Stimulated activated CD4-positive, alpha-beta T cell treated with anti-CD3 and anti-CD28 coated beads, Interleukin-15, amount 100 ng/mL, for 24 hours (primary cell): ENCODE results near the gene NTM.

Experiments
- DNase-seq: peaks from one replicate; pipeline ENCODE4 v3.0.0-alpha.2; 2020

NTM gene

GRCh38 chr11:131851964-131852755, 481.7 kb downstream of the NTM start:
- DNase-seq: no peak

GRCh38 chr11:131852757-131853156, 482.3 kb downstream of the NTM start:
- no peak for DNase-seq

DNA sequence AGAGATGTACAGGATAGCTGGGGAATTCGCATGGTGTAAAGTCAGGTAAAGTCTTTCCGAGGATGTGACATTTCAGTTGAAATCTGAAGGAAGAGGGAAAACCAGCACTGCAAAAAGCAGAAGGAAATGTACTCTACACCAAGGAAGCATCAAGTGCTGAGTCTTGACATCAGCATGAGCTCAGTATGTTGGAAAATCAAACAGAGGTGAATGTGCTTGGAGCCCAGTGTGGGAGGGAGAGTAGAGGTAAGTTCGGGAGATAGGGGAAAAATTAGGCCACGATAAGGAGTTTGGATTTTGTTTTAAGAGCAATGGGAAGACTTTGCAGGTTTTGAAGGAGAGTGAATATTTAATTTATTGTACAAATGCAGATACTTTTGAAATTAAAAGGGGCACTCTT, 484.0 kb downstream of the NTM start:
- DNase-seq: no peak

DNA sequence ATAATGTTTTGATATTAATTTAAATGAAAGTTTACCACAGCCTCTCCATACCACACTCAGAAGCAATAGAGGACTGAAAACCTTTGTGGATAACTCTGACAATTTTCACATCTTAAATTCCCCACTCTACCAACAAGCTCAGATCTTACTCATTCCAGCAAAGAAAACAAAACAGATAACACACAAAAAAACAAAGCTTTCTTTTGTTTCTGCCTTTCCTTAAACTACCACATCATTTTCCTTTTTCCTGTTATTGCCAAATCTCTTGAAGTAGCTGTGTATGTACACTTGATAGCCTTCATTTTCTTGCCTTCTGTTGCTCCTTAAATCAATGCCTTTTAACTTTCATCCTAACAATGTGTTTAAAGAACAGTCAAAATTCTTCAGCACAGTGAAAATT, 484.9 kb downstream of the NTM start:
- no peak for DNase-seq

DNA sequence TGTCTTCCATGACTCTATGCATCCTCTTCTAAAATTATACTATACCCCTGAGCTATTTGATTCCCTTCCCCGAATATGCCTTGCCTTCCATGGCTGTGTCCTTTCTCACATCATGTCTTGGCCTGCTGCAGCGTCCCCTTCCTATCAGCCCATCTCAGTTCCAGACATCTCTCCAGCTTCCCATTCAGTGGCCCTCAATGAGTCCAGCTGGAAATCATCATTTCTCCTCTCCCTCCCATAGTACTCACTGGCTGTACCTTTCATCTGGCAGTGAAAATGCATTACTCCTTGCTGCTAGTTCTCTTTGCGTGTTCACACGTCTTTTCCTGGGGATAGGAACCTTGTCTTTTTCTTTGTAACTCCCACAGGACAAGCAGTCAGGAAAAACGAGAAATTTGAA, 486.8 kb downstream of the NTM start:
- no peak for DNase-seq

DNA sequence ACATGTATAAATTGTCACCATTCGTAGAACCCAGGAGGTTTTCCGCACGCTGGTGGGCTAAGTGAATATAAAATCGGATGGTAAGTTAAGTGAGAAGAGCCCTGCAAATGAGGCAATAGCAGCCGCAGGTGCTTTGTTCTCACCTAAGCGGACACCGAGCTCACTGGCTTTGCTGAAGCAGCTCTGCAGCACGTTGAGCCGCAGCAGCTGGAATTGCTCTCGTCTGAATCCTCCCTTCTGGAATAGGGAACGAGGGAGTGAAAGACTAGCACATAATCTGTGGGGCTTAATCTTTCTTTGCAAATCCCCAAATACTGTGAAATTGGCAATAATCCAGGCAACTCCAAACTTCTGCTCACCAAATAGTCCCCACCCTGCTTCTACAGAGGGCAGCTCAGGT, 488.1 kb downstream of the NTM start:
- no peak for DNase-seq

DNA sequence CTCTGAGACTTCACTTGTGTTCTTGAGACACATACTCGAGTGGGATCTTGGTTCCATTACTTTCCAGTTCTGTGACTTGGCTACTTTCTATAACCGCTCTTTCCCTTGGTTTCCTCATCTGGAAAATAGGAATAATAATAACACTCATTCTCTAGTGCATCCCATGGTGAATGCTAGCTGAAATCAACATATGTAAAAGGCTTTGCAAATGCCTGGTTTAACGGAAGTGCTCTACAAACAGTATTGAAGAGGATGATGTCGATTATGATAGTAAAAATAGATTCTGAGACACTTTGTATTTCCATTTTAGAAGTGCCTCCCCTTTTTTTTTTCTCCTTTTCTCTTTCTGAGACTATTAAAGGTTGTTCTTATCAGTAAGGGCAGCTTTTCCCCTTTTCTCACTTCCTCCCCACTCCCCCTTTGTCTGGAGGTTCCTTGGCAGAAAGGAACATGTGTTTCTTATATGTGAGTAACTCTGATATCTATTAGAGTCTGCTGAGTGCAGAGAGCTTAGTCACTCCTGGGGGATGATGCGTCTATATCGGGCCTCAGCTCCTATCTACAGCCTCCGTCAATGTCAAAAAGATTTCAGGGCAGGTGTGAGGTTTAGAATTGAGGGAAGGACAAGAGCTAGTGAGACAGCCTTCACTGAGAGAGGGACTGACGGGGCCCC, 489.3 kb downstream of the NTM start:
- no peak for DNase-seq

DNA sequence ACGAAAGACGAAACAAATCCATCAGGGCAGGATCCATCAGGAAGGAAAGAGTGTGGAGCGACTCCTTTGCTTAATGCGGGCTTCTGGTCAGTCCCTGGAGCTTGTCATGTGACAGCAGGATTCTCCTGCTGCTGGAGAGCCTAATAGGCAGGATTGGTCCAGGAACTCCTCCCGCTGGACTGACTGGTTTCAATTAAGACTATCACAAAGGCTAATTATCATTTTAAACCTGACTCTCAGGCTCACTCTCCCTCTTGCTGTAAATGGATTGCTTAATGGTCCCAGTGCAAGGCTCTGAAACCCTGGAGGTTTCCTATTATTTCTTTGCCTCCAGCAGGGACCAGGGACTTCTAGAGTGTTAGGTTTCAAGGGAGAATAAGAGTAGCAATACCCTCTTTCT, 493.8 kb downstream of the NTM start:
- DNase-seq: no peak

GRCh38 chr11:131865860-131866259, 495.4 kb downstream of the NTM start:
- DNase-seq: no peak

- DNase-seq: no peak
Measured at GRCh38 chr11:131866535-131867400, 496.4 kb downstream of the NTM start.

DNA sequence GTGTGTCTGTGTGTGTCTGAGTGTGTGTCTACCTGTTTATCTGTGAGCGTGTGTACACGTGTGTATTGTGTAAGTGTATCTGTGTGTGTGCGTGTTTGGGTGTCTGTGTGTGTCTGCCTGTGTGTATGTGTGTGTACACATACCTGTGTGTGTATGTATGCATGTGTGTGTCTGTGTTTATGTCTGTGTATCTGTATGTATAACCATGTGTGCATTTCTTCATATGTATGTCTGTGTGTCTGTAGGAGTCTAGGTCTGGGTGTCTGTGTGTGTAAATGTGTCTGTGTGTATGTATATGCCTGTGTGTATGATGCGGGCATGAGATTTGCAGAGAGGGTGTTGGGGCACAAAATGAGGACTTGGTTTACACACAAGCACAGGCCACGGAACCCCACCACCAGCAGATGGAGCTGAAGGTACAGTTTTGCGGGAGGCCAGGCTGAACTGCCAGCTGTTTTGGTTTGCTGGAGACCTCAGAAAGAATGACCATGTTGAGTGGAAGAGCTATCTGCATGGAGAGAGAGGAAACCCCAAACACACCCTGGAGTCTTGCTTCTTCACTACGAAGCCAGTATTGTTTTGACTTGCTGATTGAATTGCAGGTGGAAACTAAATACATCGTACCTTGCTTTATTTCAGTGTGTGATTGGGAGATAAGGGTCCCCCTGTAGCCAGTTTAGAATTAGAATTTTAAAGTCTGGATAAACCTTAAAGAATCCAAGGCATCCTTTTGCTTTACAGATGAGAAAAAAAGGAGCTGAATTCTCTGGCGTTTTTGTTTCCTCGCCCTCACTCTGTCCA, 497.2 kb downstream of the NTM start:
- DNase-seq: peak; percentile 16

DNA sequence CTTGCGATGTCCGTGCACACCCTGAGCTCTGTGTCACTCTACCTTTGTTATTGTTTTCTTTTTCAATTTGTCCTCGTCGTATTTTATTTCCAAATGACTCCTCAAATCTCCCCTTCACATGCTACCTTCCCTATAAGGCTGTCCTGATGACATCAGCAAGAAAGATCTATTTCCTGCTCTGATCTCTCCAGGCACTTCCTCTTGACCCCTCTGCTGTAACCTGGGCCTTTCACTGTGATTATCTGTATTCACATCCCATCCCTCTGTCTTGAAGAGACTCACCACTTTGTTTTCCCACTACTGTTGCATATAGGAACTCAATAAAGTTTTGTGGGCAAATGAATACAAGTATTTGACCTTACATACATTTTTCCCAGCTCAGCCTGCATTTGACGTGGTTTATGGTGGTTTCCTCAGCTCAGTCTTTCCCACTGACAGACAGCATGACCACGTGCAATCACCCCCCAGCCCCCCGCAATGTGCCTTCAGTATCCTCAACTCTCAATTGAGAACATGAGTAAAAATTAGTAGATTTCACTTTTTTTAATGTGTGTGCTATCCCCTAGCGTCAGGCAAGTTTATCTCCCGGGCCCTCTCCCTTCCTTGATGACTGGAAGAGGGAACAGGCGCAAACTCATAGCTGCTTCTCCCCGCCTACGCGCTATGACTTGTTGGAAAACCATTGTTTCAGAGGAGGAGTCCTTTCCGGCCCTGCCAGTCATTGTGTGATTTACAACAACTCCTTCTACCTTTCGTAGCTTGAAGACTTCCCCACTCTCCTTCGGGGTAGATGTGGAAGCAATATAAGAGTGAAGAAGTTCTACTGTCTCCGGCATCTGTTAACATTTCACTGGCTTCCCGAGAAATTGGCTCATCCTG, 498.5 kb downstream of the NTM start:
- no peak for DNase-seq

GRCh38 chr11:131870305-131870704, 499.9 kb downstream of the NTM start:
- DNase-seq: no peak

DNA sequence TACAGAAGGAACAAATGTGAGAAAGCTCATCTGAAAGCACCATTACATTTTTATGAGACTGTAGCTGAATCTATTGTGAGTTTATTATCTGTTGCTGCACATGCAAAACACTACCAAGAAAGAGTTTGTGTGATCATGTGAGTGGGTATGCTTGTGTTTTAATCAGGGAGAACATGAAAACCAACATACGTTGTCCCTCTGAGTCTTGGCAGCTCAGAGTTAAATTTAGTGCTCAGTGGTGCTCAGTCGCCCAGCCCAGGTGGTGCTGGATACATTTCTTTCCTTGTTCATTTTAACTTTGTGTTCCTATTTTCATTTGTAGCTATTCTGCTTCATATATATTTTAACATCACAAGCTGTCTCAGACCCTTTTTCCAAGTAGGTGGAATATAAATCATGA, 500.6 kb downstream of the NTM start:
- DNase-seq: no peak

- no peak for DNase-seq
Measured at GRCh38 chr11:131874070-131874469, 503.7 kb downstream of the NTM start.

GRCh38 chr11:131875611-131876010, 505.2 kb downstream of the NTM start:
- no peak for DNase-seq

DNA sequence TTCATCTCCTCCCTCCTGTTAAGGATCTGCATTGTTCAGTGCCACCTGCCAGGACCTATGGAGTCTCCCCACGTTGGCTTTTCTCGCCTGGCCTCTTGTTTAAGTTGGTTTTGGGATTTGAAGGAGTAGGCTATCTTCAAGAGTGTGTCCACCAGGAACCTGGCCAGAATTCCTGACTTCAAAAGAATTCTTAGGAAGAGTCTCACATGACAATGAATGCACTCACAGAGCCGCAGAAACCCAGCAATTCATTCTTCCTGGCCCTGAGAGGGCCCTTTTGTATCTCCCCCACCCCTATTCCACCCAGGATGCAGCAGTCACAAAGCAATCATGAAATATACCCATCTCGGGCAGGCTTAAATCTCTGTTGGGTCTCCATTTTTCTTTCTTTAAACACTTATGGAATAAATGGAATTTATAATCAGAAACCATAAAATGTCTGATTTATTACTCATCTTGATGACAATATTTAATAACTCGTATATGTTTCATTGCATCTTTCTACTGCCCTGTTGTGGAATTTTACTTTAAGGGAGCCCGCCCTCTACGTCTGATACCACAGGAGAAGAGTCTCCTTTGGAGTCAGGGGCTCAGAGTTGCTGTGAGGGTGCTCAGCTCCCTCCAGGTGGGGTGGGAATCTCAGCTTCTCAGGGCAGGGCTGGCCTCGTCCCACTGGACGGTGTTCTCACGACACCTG, 507.0 kb downstream of the NTM start:
- no peak for DNase-seq

DNA sequence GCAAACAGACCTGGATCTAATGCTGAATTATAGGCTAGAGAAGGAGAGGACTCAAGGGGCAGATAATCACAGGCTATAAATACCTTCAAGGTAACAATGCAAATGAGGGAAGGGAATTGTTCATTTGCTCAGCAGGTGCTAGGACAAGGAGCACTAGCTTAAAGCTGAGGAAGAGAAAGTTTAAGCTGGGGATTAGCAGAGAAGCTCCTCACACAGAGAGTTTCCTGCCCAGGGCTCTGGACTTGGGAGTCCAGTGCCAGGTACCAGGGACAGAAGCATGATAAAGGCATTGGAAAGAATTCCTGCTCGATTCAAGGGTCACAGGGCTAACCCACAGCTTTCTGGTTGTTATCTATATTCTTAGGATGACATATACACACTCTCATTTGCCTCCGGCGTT, 509.9 kb downstream of the NTM start:
- DNase-seq: no peak

DNA sequence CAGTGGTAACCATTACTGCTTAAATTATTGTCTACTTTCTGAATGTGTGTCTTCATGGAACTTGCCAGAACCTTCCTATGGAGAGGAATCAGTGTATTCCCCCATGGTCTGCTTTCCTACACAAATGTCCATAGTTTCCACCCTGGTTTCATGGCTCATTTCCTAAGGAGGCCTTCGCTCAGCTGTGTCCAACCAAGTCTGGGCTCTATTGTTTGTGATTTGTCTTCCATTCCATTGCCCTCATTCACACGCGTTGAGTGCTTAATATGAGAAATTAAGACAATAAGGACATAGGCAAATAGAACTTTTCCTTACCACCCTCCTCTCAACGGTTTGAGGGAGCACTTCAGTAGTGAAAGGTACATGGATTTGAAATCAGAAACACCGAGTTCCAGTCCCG, 510.6 kb downstream of the NTM start:
- no peak for DNase-seq

DNA sequence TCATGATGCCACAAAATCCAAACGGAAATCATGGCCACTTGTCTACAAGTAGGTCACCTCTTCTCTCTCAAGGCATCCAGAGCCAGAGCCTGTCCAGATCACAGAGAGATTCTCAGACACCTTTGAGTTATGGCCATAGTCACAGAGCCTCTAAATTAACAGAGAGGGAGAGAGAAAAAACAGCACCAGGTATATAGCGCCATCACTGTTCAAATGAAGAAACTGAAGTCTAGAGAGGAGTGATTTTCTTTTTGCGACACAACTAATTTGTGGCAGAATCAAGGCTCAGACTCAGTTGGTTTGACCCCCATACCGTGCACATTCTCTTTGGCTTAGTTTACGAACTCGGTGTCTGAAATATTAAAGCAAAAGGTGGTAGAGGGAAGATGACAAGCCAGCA, 512.9 kb downstream of the NTM start:
- no peak for DNase-seq

DNA sequence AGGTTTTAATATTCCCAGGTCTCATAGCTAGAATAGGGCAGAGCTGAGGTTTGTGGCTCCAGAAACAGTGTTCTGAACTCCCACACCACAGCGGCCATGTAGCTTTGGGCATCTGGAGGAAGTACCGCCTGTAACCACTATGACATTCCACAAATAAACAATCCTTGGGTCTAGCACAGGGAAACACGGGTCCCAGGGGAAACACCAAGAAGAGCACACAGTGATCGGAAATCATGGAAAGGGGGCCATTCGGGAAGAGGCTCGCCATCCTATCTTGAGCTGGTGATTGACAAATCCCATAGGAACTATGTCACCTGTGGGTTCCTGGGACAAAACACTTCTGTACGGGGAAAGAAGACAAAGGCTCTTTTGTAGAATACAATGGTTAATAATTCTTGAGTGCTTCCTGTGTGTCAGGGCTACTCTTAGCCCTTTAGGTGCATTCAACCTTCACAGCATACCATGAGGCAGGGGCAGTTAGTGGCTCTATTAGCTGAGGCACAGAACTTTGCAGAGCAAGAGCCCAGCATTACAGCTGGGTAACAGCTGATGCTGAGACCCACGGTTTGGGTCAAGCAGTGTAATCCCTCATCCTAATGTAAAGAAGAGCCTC, 514.2 kb downstream of the NTM start:
- no peak for DNase-seq
